Testis (tissue), 3 donors: ENCODE results near the gene COL9A3. TPM values are rescaled to one million over a fixed set of nuclear protein-coding genes. Genes with fewer than 3 reads are reported as not detected.

ENCODE experiments used
- DNase-seq: peaks from one replicate; pipeline ENCODE4 v3.0.0-alpha.2; 2019
- H3K27ac ChIP-seq, 2 donors: fragments of 200-600 bp; sonication (generic); one replicate each; pipeline ENCODE4 v1.5.1; 2019
- H3K27me3 ChIP-seq: fragments of 200-600 bp; sonication (generic); one replicate; pipeline ENCODE4 v1.5.1; 2019
- H3K36me3 ChIP-seq: fragments of 200-600 bp; sonication (generic); one replicate; pipeline ENCODE4 v1.5.1; 2017; ENCODE audit warnings: low read depth; ENCODE audit errors: missing control alignments
- H3K4me1 ChIP-seq: fragments of 200-600 bp; sonication (generic); one replicate; pipeline ENCODE4 v1.5.1; 2019
- H3K4me3 ChIP-seq, 2 donors: fragments of 200-600 bp; sonication (generic); one replicate each; pipeline ENCODE4 v1.5.1; 2017 to 2019
- H3K9me3 ChIP-seq: fragments of 200-600 bp; sonication (generic); one replicate; pipeline ENCODE4 v1.5.1; 2017
- POLR2A ChIP-seq: fragments of 450-650 bp; IDR thresholded peaks from one replicate; pipeline ENCODE4 v1.6.1; 2017; ENCODE audit warnings: antibody characterized with exemption, mild to moderate bottlenecking, moderate library complexity
- WGBS, 2 donors: methylation state at CpG; one replicate each; pipeline ENCODE4 v1.1.5; 2018; 5-methylcytosine and 5-hydroxymethylcytosine counted together
- intact Hi-C: fragments of 100-400 bp; cut with DNase I; formaldehyde crosslinking; loops from one replicate; pipeline ENCODE4 v1.15.1; 2023; ENCODE audit warnings: low total_unique reads
- polyA plus RNA-seq: library from polyadenylated mRNA; stranded (reverse); fragments of 350-450 nt; fragmentation: Illumina TruSeq; extraction: RNeasy Lipid Tissue Mini Kit (QIAGEN cat#74804); gene quantifications from one replicate; pipeline ENCODE4 v1.2.3, GENCODE V29; 2014; ENCODE audit warnings: low read depth, low replicate concordance; ENCODE audit not compliant: insufficient read depth
- total RNA-seq, 2 donors: library from RNA; depleted of rRNA; stranded (reverse); fragments of >200 nt; gene quantifications; one replicate each; pipeline ENCODE4 v1.2.3, GENCODE V29; 2016
- TF ChIP-seq, protein P1 (sequence below), 3 experiments: fragments of 450-650 bp in 2 of 3; fragments of 200-600 bp in 1 of 3; sonication (generic) in 1 of 3; IDR thresholded peaks; one replicate each; pipeline ENCODE4 v1.5.1; 2016 to 2019; ENCODE audit warnings: antibody characterized with exemption in 3 of 3, mild to moderate bottlenecking in 2 of 3, moderate library complexity in 1 of 3

The COL9A3 gene
- total and polyA plus RNA-seq, 3 donors from 2014 or later, result 19.1 to 50.6 (median 21.3) TPM

DNA sequence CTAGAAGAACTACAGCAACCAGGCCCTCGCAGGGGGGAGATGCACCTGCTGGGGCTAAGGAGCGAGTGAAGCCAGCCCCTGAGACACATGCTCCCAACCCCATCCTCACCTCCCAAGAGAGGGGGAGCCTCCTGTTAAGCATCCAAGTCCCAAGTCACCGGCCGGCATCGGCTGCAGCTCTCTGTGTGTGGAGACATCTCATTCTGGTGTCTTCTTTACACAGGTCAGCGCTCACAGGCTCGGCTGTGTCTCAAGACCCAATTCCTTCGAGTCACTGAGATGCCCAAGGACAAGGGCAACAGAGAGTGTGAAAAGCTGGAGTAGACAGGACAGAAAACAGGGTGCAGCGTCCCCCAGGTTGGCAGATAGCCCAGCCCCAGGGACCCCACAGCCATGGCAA is 41.6 kb upstream of the COL9A3 start:
- intact Hi-C loops, result no loop called here
- H3K36me3 ChIP-seq, result no peaks in the 10 kb centered on the region
- no peaks in the 10 kb centered on the region for H3K9me3 ChIP-seq
- WGBS, 2 donors, result 88 to 93% methylated on average over 9 of the region's 9 CpGs
- no peaks in the 10 kb centered on the region for H3K27me3 ChIP-seq
- peaks cover 13% of the 10 kb centered on the region for H3K4me1 ChIP-seq
- no peak overlapping the region for H3K27ac ChIP-seq
- no peak for DNase-seq
- TF ChIP-seq, protein P1, sequence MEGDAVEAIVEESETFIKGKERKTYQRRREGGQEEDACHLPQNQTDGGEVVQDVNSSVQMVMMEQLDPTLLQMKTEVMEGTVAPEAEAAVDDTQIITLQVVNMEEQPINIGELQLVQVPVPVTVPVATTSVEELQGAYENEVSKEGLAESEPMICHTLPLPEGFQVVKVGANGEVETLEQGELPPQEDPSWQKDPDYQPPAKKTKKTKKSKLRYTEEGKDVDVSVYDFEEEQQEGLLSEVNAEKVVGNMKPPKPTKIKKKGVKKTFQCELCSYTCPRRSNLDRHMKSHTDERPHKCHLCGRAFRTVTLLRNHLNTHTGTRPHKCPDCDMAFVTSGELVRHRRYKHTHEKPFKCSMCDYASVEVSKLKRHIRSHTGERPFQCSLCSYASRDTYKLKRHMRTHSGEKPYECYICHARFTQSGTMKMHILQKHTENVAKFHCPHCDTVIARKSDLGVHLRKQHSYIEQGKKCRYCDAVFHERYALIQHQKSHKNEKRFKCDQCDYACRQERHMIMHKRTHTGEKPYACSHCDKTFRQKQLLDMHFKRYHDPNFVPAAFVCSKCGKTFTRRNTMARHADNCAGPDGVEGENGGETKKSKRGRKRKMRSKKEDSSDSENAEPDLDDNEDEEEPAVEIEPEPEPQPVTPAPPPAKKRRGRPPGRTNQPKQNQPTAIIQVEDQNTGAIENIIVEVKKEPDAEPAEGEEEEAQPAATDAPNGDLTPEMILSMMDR (IDR thresholded peaks at IDR 0.05), result no peak
- no peak for TF ChIP-seq POLR2A
- H3K4me3 ChIP-seq, result no peak overlapping the region

DNA sequence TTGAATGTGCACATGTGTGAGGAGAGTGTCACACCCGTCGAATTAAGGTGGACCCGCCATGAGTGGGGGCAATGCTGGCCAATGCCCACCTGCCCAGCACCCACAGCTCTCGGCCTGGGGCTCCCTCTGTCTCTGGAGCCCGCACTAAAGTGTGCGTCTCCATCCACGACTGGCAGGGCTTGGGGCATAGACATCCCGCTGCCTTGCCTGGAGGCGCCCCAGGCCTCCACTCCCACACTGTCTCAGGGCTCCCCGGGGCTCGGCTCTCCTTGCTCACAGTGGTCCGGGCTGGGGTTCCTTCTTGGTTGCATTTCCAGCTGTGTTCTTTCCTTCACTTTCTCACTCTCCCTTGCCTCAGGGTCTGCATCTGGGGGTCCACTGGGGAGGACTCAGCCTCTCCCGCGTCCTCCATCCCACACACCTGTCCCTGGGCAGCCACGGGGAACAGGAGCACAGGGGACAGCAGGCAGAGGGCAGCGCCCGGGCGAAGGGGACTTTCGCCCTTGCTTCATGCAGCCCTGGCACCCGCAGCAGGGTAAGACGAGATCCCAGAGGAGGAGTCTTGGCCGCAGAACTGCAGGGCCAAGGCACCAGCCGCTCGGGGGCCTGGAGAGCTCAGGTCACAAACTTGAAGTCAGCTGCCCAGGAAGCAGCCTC is 40.7 kb upstream of the COL9A3 start:
- TF ChIP-seq, protein P1 (IDR thresholded peaks at IDR 0.05), result no peak
- no peak for TF ChIP-seq POLR2A
- H3K4me3 ChIP-seq, result no peak overlapping the region
- H3K9me3 ChIP-seq, result no peaks in the 10 kb centered on the region
- H3K4me1 ChIP-seq, result peaks cover 13% of the 10 kb centered on the region
- no peak for DNase-seq
- H3K36me3 ChIP-seq, result no peaks in the 10 kb centered on the region
- intact Hi-C loops, result no loop called here
- H3K27ac ChIP-seq, result no peak overlapping the region
- no peaks in the 10 kb centered on the region for H3K27me3 ChIP-seq
- 90 to 95% methylated on average over 18 to 24 of the region's 24 CpGs for WGBS, 2 donors

DNA sequence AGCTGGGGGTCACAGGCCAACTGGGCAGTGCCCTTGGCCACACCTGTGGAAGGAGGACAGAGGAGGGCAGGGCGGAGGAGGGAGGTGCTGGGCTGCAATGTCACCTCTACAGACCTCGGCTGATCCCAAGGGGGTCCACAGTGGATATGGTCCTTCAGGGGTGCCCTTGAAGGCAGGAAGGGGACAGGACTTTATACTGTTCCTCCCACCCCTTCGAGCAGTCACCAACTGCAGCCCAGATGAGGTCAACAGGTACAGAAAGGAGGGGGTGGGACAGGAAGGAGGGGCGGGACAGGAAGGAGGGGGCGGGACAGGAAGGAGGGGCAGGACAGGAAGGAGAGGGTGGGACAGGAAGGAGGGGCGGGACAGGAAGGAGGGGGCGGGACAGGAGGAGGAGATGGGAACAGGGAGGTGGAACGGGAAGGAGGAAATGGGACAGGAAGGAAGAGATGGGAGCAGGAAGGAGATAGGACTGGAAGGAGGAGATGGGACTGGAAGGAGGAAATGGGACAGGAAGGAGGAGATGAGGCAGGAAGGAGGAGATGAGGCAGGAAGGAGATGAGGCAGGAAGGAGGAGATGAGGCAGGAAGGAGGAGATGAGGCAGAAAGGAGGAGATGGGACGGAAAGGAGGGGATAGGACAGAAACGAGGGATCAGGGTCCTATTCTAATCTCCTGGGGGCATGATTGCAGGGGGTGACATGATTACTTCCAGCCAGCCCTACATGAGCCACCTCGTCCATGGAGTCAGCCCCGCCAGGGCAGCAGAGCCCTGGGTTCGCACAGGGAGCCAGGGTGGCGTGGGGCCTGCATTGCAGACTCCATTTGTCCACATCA is 39.9 kb upstream of the COL9A3 start:
- Histone ChIP-seq H3K4me1 (peaks cover 13% of the 10 kb centered on the region), H3K36me3 (no peaks in the 10 kb centered on the region), H3K9me3 (no peaks in the 10 kb centered on the region), H3K27ac (no peak overlapping the region), H3K27me3 (no peaks in the 10 kb centered on the region), H3K4me3 (no peak overlapping the region)
- no peak for DNase-seq
- 77 to 81% methylated on average over 14 of the region's 14 CpGs for WGBS, 2 donors
- intact Hi-C loops, result no loop called here
- TF ChIP-seq, protein P1 (IDR thresholded peaks at IDR 0.05), result no peak
- TF ChIP-seq POLR2A, result no peak

DNA sequence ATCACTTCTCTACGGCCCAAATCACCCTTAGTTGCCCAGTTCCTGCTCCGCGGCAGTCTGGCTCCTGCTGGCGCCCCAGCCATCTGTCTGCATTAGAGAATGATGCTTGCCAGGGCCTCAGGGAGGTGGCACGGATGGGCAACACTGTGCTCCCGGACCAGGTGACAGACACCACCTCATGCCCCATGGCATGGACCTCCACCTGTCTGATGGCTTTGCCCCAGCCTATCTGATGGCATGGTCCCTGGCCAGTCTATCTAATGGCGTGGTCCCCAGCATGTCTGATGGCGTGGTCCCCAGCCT is 39.4 kb upstream of the COL9A3 start:
- Histone ChIP-seq H3K9me3 (no peaks in the 10 kb centered on the region), H3K27me3 (no peaks in the 10 kb centered on the region), H3K4me3 (no peak overlapping the region), H3K4me1 (peaks cover 10% of the 10 kb centered on the region), H3K36me3 (no peaks in the 10 kb centered on the region), H3K27ac (no peak overlapping the region)
- intact Hi-C loops, result no loop called here
- TF ChIP-seq, protein P1 (IDR thresholded peaks at IDR 0.05), result no peak
- no peak for TF ChIP-seq POLR2A
- WGBS, 2 donors, result 78 to 94% methylated on average over 5 to 8 of the region's 8 CpGs
- no peak for DNase-seq
